Natural killer cell (primary cell): Measurements from ENCODE around the gene CDKAL1. TPM values are rescaled to one million over a fixed set of nuclear protein-coding genes. Genes with fewer than 3 reads are reported as not detected.

ENCODE experiments used
- ATAC-seq, 3 donors: fragments of 150-1000 bp in 2 of 3; fragments of 200-7000 bp in 1 of 3; cut with Tn5 transposase; 1 replicate in 1 of 3; 2 replicates in 2 of 3; pipeline ENCODE4 v1.10.0; 2021; ENCODE audit warnings: mild to moderate bottlenecking in 2 of 3, moderate library complexity in 2 of 3
- DNase-seq, 2 donors: peaks; one replicate each; pipeline versions ENCODE4 v3.0.0 to v3.0.0-alpha.2; 2013 to 2021; ENCODE audit warnings: mixed read lengths in 1 of 2
- H3K27ac ChIP-seq: one replicate; pipeline ENCODE4 v1.5.1; 2013; ENCODE audit warnings: mild to moderate bottlenecking, low read length
- H3K27me3 ChIP-seq: one replicate; pipeline ENCODE4 v1.6.1; 2013; ENCODE audit warnings: low read length; ENCODE audit not compliant: control insufficient read depth, insufficient read depth
- H3K36me3 ChIP-seq: one replicate; pipeline ENCODE4 v1.6.1; 2013; ENCODE audit warnings: low read length; ENCODE audit not compliant: control insufficient read depth, insufficient read depth
- H3K4me1 ChIP-seq: one replicate; pipeline ENCODE4 v1.6.1; 2013; ENCODE audit warnings: low read length; ENCODE audit not compliant: control insufficient read depth, insufficient read depth
- H3K4me3 ChIP-seq: one replicate; pipeline ENCODE4 v1.5.1; 2013; ENCODE audit warnings: low read length
- H3K9me3 ChIP-seq: one replicate; pipeline ENCODE4 v1.6.1; 2013; ENCODE audit warnings: low read length; ENCODE audit not compliant: control insufficient read depth, insufficient read depth
- H3K27ac Mint-ChIP-seq, 2 donors: one replicate each; pipeline ENCODE4 v1.8.0; 2022; ENCODE audit warnings: mild to moderate bottlenecking in 2 of 2, mixed read lengths in 2 of 2, moderate library complexity in 1 of 2
- H3K27me3 Mint-ChIP-seq, 2 donors: one replicate each; pipeline ENCODE4 v1.8.0; 2022; ENCODE audit warnings: low read depth in 2 of 2, mixed read lengths in 2 of 2
- H3K36me3 Mint-ChIP-seq: one replicate; pipeline ENCODE4 v1.8.0; 2022; ENCODE audit warnings: mixed read lengths
- H3K4me1 Mint-ChIP-seq, 2 donors: one replicate each; pipeline ENCODE4 v1.8.0; 2022; ENCODE audit warnings: mixed read lengths in 2 of 2
- H3K4me3 Mint-ChIP-seq: one replicate; pipeline ENCODE4 v1.8.0; 2022; ENCODE audit warnings: mild to moderate bottlenecking, moderate library complexity, mixed read lengths
- H3K9me3 Mint-ChIP-seq, 2 donors: one replicate each; pipeline ENCODE4 v1.8.0; 2022; ENCODE audit warnings: mixed read lengths in 2 of 2
- WGBS: methylation state at CpG from one replicate; pipeline ENCODE4 v1.1.7; 2013; ENCODE audit warnings: missing lambda C conversion rate; ENCODE audit not compliant: insufficient coverage; 5-methylcytosine and 5-hydroxymethylcytosine counted together
- intact Hi-C: fragments of 100-400 bp; cut with micrococcal nuclease; formaldehyde crosslinking; loops from one replicate; pipeline ENCODE4 v1.14.2; 2022
- total RNA-seq, 4 donors: library from RNA; stranded (reverse); fragments of 120-200 nt in 1 of 4; gene quantifications; one replicate each; pipeline versions ENCODE4 v1.2.3 to v1.2.4, GENCODE V29; 2013 to 2022
- TF ChIP-seq, protein P1 (sequence below): fragments of 200-600 bp; IDR thresholded peaks from one replicate; pipeline ENCODE4 v1.8.0; 2022; ENCODE audit warnings: antibody characterized with exemption

CDKAL1 gene
- total RNA-seq, 3 donors from 2014 or later (not counting 1 experiment from before 2014, with no cell fraction given) = 26.0 to 32.8 (median 28.9) TPM

DNA sequence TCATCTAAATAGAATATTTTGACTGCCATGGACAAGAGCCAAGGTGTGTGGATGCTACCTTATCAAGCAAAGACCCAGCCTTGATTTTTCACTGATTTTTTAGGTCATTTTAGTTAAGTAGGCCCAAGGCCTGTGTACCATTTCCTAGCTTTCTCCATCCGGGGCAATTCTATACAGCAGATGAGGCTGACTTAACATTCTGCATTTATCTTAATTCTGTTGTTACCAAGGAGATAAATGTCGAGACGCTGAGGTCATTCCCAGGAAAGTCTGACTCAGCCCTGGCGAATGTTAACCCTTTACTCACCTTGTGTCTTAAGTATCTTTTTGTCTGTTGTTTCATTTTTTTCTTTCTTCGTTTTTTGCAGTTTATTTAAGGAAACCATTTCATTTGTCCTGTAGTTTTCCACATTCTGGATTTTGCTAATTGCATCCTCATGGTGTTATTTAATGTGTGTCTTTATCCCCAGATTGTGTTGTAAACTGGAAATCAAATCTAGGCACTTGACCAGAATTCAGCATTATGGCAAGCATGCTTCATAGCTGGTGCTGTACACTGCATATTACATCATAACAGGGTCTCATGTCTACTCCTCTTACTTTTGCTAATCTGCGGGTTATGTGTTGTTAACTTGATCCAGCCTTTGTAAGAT, 277.0 kb downstream of the CDKAL1 start:
- TF ChIP-seq, protein P1, sequence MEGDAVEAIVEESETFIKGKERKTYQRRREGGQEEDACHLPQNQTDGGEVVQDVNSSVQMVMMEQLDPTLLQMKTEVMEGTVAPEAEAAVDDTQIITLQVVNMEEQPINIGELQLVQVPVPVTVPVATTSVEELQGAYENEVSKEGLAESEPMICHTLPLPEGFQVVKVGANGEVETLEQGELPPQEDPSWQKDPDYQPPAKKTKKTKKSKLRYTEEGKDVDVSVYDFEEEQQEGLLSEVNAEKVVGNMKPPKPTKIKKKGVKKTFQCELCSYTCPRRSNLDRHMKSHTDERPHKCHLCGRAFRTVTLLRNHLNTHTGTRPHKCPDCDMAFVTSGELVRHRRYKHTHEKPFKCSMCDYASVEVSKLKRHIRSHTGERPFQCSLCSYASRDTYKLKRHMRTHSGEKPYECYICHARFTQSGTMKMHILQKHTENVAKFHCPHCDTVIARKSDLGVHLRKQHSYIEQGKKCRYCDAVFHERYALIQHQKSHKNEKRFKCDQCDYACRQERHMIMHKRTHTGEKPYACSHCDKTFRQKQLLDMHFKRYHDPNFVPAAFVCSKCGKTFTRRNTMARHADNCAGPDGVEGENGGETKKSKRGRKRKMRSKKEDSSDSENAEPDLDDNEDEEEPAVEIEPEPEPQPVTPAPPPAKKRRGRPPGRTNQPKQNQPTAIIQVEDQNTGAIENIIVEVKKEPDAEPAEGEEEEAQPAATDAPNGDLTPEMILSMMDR = no peak
- Mint-ChIP-seq H3K36me3 (peaks cover 4% of the 10 kb centered on the region), H3K4me3 (no peak overlapping the region), H3K9me3 (peaks cover 0 to 2% of the 10 kb centered on the region in 2 donors), H3K4me1 (peaks cover 17 to 18% of the 10 kb centered on the region in 2 donors), H3K27me3 (no peaks in the 10 kb centered on the region), H3K27ac (no peak overlapping the region)
- Histone ChIP-seq H3K27ac (no peak overlapping the region), H3K4me1 (no peaks in the 10 kb centered on the region), H3K36me3 (no peaks in the 10 kb centered on the region), H3K4me3 (no peak overlapping the region), H3K27me3 (no peaks in the 10 kb centered on the region), H3K9me3 (no peaks in the 10 kb centered on the region)
- WGBS = 89% methylated on average over 5 of the region's 6 CpGs
- intact Hi-C loops = no loop called here
- ATAC-seq (no peak), DNase-seq (no peak)

DNA sequence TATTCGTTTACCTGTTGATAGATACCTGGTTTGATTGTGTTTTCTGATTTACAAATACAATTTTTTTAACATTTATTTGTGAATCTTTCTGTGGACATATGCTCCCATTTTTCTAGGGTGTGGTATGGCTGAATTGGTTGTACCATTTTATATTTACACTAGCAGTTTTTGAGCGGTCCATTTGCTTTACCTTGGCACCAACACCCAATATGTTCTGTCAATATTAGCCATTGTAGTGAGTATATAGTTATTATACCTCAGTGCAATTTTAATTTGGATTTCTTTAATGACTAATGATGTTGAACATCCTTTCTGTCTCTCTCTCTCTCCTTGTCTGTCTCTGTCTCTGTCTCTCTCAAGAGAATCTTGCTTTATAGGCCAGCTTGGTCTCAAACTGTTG, 278.5 kb downstream of the CDKAL1 start:
- Histone ChIP-seq H3K4me3 (no peak overlapping the region), H3K36me3 (no peaks in the 10 kb centered on the region), H3K9me3 (no peaks in the 10 kb centered on the region), H3K27me3 (no peaks in the 10 kb centered on the region), H3K27ac (no peak overlapping the region), H3K4me1 (no peaks in the 10 kb centered on the region)
- peak overlapping the region in 1 of 2 donors; percentile 53 for H3K27ac Mint-ChIP-seq
- ATAC-seq = no peak
- TF ChIP-seq, protein P1 = no peak
- peaks cover 17 to 20% of the 10 kb centered on the region in 2 donors for H3K4me1 Mint-ChIP-seq
- 100% methylated on average over 1 of the region's 2 CpGs for WGBS
- no peaks in the 10 kb centered on the region for H3K36me3 Mint-ChIP-seq
- DNase-seq = no peak
- intact Hi-C loops = no loop called here
- peaks cover 0 to 2% of the 10 kb centered on the region in 2 donors for H3K9me3 Mint-ChIP-seq
- no peaks in the 10 kb centered on the region for H3K27me3 Mint-ChIP-seq
- H3K4me3 Mint-ChIP-seq = no peak overlapping the region

DNA sequence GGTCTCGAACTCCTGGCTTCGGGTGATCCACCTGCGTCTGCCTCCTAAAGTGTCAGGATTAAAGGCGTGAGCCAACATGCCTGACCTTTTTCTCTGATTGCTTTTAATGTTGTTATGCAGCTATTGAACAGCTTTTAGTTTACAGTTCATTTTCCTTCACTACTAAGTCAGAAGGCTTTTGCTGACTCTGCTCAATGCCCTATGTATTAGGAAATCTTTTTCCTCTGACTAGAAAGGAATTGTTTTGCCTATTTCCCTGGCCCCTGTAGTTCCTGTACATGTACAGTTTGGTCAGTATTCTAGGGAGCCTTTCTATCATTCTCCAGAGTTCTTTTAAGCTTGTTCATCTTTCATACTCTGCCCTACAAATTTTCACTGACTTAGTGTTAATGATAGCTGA, 280.2 kb downstream of the CDKAL1 start:
- no peak overlapping the region for H3K27ac ChIP-seq
- intact Hi-C loops = no loop called here
- H3K4me1 ChIP-seq = no peaks in the 10 kb centered on the region
- H3K9me3 ChIP-seq = no peaks in the 10 kb centered on the region
- no peak overlapping the region for H3K4me3 ChIP-seq
- Mint-ChIP-seq H3K36me3 (no peaks in the 10 kb centered on the region), H3K4me3 (no peak overlapping the region), H3K9me3 (peaks cover 0 to 2% of the 10 kb centered on the region in 2 donors), H3K27me3 (no peaks in the 10 kb centered on the region), H3K27ac (no peak overlapping the region), H3K4me1 (peaks cover 15 to 17% of the 10 kb centered on the region in 2 donors)
- no peaks in the 10 kb centered on the region for H3K27me3 ChIP-seq
- no peak for ATAC-seq
- no peaks in the 10 kb centered on the region for H3K36me3 ChIP-seq
- WGBS = 93% methylated on average over 4 of the region's 4 CpGs
- TF ChIP-seq, protein P1 = no peak
- DNase-seq = no peak

DNA sequence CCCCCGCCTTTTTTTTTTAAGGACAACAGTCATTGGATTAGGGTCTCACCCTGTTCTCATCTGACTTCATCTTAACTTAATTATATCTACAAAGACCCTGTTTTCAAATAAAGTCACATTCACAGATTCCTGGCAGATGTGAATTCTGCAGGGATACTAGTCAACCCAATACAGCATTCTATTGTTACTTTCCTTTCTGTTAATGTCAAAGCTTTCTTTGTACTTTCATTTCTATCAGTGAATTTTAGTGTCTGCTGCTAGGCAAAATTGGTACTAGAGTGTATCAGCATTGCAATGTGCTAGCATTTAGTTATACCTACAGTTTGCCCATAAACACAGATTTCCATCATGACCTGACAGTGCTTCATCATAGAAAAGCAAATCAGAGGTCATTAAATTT, 281.9 kb downstream of the CDKAL1 start:
- H3K27me3 ChIP-seq = no peaks in the 10 kb centered on the region
- peaks cover 0 to 2% of the 10 kb centered on the region in 2 donors for H3K9me3 Mint-ChIP-seq
- no peaks in the 10 kb centered on the region for H3K4me1 ChIP-seq
- no peaks in the 10 kb centered on the region for H3K9me3 ChIP-seq
- H3K4me1 Mint-ChIP-seq = peaks cover 15 to 17% of the 10 kb centered on the region in 2 donors
- ATAC-seq (no peak), DNase-seq (no peak)
- H3K4me3 ChIP-seq = no peak overlapping the region
- TF ChIP-seq, protein P1 = no peak
- H3K27me3 Mint-ChIP-seq = no peaks in the 10 kb centered on the region
- no peaks in the 10 kb centered on the region for H3K36me3 Mint-ChIP-seq
- no peak overlapping the region for H3K27ac ChIP-seq
- intact Hi-C loops = no loop called here
- 80% methylated on average over 1 of the region's 1 CpG for WGBS
- H3K4me3 Mint-ChIP-seq = no peak overlapping the region
- H3K27ac Mint-ChIP-seq = no peak overlapping the region
- no peaks in the 10 kb centered on the region for H3K36me3 ChIP-seq
